Astrocyte (in vitro differentiated cells and primary cell): ENCODE measurements around the gene UGT1A9.

Experiments
- EZH2 ChIP-seq: IDR thresholded peaks from 2 replicates; pipeline ENCODE4 v1.6.1; 2012; ENCODE audit warnings: mild to moderate bottlenecking, low read length, inconsistent platforms; ENCODE audit not compliant: insufficient read depth
- TF ChIP-seq, protein P1 (sequence below): IDR thresholded peaks from 2 replicates; pipeline ENCODE4 v1.5.1; 2011; ENCODE audit warnings: low read depth, mild to moderate bottlenecking, inconsistent platforms, low read length, moderate library complexity; ENCODE audit not compliant: insufficient read depth

DNA sequence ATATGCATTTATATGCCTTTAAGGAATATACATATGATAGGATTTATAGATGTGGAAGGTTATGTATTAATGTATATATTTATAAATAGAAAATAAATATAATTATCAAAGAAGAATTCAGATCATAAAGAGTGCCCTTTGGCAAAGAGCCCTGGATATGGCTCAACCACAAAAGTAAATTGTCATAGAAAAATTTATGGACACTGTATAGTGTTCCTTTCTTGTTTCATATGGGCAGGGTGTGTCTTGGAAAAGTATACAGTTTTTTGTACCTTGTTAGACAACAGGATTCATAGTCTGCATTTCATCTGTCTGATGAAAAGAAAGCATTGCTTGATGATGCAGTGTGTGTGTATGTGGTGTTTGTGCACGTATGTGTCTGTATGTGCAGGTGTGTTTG lies 12.9 kb downstream of the UGT1A9 start:
- TF ChIP-seq, protein P1, sequence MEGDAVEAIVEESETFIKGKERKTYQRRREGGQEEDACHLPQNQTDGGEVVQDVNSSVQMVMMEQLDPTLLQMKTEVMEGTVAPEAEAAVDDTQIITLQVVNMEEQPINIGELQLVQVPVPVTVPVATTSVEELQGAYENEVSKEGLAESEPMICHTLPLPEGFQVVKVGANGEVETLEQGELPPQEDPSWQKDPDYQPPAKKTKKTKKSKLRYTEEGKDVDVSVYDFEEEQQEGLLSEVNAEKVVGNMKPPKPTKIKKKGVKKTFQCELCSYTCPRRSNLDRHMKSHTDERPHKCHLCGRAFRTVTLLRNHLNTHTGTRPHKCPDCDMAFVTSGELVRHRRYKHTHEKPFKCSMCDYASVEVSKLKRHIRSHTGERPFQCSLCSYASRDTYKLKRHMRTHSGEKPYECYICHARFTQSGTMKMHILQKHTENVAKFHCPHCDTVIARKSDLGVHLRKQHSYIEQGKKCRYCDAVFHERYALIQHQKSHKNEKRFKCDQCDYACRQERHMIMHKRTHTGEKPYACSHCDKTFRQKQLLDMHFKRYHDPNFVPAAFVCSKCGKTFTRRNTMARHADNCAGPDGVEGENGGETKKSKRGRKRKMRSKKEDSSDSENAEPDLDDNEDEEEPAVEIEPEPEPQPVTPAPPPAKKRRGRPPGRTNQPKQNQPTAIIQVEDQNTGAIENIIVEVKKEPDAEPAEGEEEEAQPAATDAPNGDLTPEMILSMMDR, result no peak
- TF ChIP-seq EZH2, result no peak
